Measurements from ENCODE around the gene NANOGP8.

Gene NANOGP8

GRCh38 chr15:35111861-35112260 is 26.8 kb upstream of the NANOGP8 start:
- TF ChIP-seq CTCF (IDR thresholded peaks at IDR 0.05; ENCODE audit: extremely low read depth, insufficient read depth, missing control alignments): no peak
- DNase-seq (ENCODE audit: low spot score): no peak
- in situ Hi-C loops (cut with MboI; ENCODE audit: low pct_unique_long_range_greater_than_20kb, low sequenced_read_pairs, unreplicated experiment): no loop called here

GRCh38 chr15:35108453-35108852 is 23.4 kb upstream of the NANOGP8 start:
- DNase-seq (ENCODE audit: low spot score): no peak
- in situ Hi-C loops (cut with MboI; ENCODE audit: low pct_unique_long_range_greater_than_20kb, low sequenced_read_pairs, unreplicated experiment): no loop called here
- no peak for TF ChIP-seq CTCF (IDR thresholded peaks at IDR 0.05; ENCODE audit: extremely low read depth, insufficient read depth, missing control alignments)

- in situ Hi-C loops (cut with MboI; ENCODE audit: low pct_unique_long_range_greater_than_20kb, low sequenced_read_pairs, unreplicated experiment): no loop called here
- TF ChIP-seq CTCF (IDR thresholded peaks at IDR 0.05; ENCODE audit: extremely low read depth, insufficient read depth, missing control alignments): no peak
- DNase-seq (ENCODE audit: low spot score): no peak
These were observed 22.5 kb upstream of the NANOGP8 start for GRCh38 chr15:35107561-35107960.

- in situ Hi-C loops (cut with MboI; ENCODE audit: low pct_unique_long_range_greater_than_20kb, low sequenced_read_pairs, unreplicated experiment): no loop called here
- DNase-seq (ENCODE audit: low spot score): no peak
- no peak for TF ChIP-seq CTCF (IDR thresholded peaks at IDR 0.05; ENCODE audit: extremely low read depth, insufficient read depth, missing control alignments)
These were observed 22.0 kb upstream of the NANOGP8 start for GRCh38 chr15:35107122-35107521.

GRCh38 chr15:35104526-35105147 is 19.5 kb upstream of the NANOGP8 start:
- in situ Hi-C loops (cut with MboI; ENCODE audit: low pct_unique_long_range_greater_than_20kb, low sequenced_read_pairs, unreplicated experiment): no loop called here
- TF ChIP-seq CTCF (IDR thresholded peaks at IDR 0.05; ENCODE audit: extremely low read depth, insufficient read depth, missing control alignments): no peak

GRCh38 chr15:35102186-35102585 is 17.1 kb upstream of the NANOGP8 start:
- DNase-seq (ENCODE audit: low spot score): no peak
- no peak for TF ChIP-seq CTCF (IDR thresholded peaks at IDR 0.05; ENCODE audit: extremely low read depth, insufficient read depth, missing control alignments)
- in situ Hi-C loops (cut with MboI; ENCODE audit: low pct_unique_long_range_greater_than_20kb, low sequenced_read_pairs, unreplicated experiment): no loop called here

More at GRCh38 chr15:35104526-35105147, 19.5 kb upstream of the NANOGP8 start:
- DNase-seq (ENCODE audit: low spot score): no peak

All from GM13977 (cell line).